NCI-H345 treated with DMSO at 0.1 percent for 48 hours (cell line): ENCODE measurements around the gene STAT2.
"Not testable (repeated sequence)": the region's sequence is repeated elsewhere in the genome, so short reads cannot be mapped to it uniquely, and the experiment has no call there.

Source experiments
- DNase-seq: peaks from one replicate; lab custom pipeline; 2025; ENCODE audit not compliant: unreplicated experiment; lab: John Stamatoyannopoulos, UW

STAT2 gene

DNA sequence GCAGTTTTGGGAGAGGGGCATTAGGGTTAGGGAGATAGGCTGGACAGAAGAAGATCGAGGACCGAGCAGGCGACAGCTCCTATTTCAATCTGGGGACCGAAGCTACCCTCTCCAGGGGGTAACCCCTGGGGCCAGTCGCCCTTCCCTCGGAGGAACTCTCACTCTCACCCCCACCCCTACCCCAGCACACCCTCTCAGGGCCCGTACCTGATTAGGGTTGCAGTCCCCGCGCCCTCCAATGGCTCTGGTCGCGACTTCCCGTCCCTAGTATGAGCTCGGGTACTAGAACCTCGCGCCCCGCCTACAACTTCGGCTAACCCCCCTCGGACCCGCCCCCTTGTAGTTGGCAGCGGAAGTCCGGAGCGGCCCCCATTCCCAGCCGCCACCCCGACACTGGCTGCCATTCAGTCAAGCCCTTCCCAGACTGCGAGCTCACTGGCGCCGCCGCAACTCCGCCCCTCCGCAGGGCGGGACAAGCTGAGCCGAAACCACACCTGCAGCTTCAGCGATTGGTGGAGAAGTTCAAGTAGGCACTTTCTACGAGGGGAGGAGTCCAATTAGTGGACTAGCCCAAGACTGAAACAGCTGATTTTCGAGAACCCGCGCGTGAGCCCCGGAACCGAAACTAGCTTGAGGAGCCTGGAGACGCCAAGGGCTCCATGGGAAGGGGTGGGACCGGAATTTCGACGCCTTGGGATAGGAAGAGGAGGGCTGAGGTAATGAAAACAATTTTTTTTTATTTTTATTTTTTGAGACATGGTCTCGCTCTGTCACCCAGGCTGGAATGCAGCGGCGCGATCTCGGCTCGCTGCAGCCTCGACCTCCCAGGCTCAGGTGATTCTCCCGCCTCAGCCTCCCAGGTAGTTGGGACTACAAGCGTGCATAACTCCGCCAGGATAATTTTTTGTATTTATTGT lies at the start of gene STAT2:
Gene STAT2, minus strand, starts transcription at position 257 of the 917 bp plus-strand sequence. CDS start 3,536 bp downstream, outside the sequence.
- DNase-seq = peak; percentile 98

DNA sequence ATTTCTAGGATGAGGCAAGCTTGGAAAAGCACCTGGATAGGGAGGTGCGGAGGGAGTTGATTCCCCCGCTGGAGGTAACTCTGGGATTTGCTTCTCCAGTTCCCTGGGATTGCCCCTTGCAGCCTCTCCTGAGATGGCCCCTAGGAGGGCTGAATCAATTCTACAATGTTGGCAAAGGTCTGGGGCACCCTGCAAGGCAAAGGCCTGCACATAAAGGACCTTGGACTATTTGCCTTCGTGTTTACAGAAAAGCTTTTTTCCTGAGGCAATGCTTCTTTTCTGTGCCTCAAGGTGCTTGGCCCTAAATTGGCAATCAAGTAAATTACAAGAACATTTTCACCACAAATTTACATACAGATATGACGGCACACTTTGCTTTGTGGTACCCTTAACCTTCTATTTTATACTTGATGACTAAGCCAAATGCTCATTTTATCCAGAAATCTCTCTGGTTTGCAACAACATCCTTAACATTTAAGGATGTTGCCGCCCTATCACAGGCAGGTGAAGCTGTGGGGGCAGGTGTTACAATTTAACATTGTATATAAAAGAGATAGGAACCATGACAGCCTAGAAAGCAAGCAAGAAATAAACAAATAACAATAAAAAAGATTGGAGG lies 49.0 kb upstream of the STAT2 start:
- no peak for DNase-seq

DNA sequence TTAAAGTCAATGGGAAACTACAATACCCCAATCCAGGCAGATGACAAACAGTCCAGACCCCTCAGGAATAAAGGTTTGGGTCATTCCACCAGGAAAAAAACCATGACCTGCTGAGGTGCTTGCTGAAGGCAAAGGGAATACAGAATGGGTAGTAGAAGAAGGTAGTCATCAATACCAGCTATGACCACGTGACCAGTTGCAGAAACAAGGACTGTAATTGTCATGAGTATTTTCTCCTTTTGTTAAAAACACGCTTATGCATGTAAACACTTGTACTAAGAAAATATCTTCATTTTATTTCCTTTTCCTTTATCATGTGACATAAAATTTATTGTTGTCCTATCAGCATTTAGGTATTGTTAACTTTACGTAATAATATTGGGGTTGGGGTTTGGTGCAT lies 44.3 kb upstream of the STAT2 start:
- not testable (repeated sequence) for DNase-seq

- not testable (repeated sequence) for DNase-seq
Observed at GRCh38 chr12:56401612-56402011, 41.7 kb upstream of the STAT2 start.

GRCh38 chr12:56401125-56401524 lies 41.2 kb upstream of the STAT2 start:
- DNase-seq = not testable (repeated sequence)

DNA sequence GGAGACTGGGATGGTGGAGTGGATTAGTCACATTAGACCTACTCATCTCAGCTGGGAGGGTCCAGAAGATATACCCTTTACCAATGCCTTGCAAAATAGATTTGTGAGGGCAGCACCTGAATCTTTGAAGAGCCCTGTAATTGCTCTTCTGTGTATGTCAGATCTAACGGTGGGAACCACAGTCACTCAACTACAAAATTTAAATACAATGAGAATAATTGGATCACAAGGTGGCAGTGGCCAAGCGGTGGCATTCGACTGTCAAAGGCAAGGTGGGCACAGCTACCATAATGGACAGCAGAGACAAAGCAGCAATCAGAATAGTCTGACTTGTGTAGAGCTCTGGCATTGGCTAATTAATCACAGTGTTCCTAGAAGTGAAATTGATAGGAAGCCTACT lies 39.6 kb upstream of the STAT2 start:
- DNase-seq = not testable (repeated sequence)

- no peak for DNase-seq
Observed at GRCh38 chr12:56398324-56398723, 38.4 kb upstream of the STAT2 start.

DNA sequence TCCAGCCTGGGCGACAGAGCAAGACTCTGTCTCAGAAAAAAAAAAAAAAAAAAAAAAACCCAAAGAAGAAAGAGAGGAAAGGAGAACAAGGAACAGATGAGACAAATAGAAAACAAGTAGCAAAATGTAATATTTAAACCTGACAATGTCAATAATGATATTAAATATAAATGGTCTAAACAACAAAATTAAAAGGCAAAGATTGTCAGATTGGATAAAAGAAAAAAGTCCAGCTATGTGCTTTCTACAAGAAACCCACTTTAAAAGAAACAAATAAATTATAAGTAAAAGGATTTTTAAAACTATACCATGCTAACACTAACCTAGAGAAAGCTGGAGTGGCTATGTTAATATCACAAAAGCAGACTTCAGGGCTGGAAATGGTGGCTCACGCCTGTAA lies 32.4 kb upstream of the STAT2 start:
- DNase-seq = no peak

- no peak for DNase-seq
Observed at GRCh38 chr12:56391721-56392120, 31.8 kb upstream of the STAT2 start.

GRCh38 chr12:56389412-56389811 lies 29.5 kb upstream of the STAT2 start:
- DNase-seq = no peak

DNA sequence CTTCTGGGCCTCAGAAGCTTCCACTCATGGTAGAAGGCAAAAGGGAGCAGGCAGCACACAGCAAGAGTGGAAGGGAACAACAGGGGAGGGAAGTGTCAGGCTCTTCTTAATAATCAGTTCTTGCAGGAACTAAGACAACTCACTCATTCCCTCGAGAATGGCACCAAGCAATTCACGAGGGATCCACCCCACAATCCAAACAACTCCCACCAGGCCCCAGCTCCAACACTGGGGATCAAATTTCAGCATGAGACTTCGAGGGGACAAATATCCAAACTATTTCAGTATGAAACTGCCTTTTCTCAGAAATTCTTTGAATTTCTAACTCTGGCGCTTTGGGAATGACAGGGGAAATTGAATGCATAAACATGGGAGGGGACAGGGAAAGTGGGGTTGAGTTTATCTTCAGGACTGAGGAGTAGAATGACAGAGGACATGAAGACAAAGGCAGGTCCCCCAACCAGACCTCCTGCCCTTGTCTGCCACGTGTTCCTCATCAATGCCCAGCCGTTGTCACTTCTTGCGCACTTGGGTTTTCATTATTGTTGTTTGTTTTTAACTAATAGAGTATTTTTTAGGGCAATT lies 27.3 kb upstream of the STAT2 start:
- no peak for DNase-seq

- no peak for DNase-seq
Observed at GRCh38 chr12:56385873-56386272, 26.0 kb upstream of the STAT2 start.

DNA sequence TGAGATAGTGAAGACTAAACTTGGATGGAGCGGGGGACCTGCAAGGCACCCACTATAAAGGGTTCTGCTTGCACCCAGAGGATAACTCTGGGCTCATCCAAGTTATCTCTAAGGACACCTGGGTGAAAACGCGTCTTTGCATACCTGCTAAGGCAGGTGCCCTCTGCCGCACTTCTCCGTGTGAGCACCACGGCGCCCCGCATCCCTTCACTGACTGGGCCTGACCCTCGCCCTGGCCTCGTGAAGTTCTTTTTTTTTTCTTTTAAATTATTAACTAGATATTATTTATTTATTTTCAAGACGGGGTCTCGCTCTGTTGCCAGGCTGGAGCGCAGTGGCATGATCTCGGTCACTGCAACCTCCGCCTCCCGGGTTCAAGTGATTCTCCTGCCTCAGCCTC lies 22.7 kb upstream of the STAT2 start:
- no peak for DNase-seq

DNA sequence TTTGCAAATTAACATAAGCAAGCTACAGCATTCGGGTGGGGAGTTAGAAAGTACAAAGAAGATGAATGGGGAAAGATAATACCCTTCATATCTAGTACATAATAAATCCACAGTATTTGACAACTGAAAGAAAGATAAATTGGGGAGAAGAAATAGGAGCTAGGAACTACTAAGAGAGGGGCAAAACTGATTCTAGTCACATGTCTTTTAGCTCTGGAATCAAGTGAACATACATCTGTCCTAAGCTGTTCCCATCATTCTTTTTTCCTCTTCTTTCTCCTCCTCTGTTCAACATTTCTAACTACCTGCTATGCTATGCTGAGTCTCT lies 18.0 kb upstream of the STAT2 start:
- DNase-seq = no peak

- no peak for DNase-seq
Observed at GRCh38 chr12:56377310-56377988, 17.5 kb upstream of the STAT2 start.

- DNase-seq = no peak
Observed at GRCh38 chr12:56375598-56376434, 15.9 kb upstream of the STAT2 start.

DNA sequence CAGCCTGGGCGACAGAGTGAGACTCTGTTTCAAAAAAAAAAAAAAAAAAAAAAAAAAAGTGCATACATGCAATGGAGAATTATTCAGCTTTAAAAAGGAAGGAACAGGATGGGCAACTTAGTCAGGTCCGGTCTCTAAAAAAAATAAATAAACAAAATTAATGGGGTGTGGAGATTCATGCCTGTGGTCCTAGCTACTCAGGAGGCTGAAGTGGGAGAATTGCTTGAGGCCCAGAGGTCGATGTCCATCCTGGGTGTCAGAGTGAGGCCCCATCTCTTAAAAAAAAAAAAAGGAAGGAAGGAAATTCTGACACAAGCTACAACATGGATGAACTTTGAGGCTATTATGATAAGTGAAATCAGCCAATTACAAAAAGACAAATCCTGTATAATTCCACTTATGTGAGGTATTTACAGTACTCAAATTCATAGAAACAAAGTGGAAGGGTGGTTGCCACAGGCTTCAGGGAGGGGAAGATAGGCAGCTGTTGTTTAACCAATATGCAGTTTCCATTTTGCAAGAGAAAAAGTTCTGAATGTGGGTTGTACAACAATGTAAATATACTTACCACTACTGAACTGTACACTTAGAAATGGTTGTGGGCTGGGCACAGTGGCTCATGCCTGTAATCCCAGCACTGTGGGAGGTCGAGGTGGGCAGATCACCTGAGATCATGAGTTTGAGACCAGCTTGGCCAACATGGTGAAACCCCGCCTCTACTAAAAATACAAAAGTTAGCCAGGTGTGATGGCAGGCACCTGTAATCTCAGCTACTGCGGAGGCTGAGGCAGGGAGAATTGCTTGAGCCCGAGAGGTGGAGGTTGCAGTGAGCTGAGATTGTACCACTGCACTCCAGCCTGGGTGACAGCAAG lies 15.1 kb upstream of the STAT2 start:
- DNase-seq = no peak

- no peak for DNase-seq
Observed at GRCh38 chr12:56373515-56373914, 13.6 kb upstream of the STAT2 start.

DNA sequence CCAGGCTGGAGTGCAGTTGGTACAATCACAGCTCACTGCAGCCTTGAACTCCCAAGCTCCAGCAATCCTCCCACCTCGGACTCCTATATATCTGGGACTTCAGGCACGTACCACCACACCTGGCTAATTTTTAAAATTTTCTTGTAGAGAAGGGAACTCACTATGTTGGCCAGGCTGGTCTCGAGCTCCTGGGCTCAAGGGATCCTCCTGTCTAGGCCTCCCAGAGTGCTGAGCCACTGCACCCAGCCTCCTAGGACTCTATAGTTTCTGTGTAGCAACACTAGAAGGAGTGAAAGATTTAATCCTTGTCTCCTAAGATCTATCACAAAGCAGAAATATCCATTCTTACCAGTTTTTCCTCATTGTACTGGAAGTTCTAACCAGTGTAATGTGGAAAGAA lies 7.0 kb upstream of the STAT2 start:
- DNase-seq = no peak
